Body of pancreas (tissue), 4 donors: Measurements from ENCODE around the gene LMO7.

Source experiments
- POLR2A ChIP-seq, 3 donors: fragments of 450-650 bp; IDR thresholded peaks; one replicate each; pipeline ENCODE4 v1.6.1; 2016; ENCODE audit warnings: antibody characterized with exemption in 3 of 3, mild to moderate bottlenecking in 2 of 3
- TF ChIP-seq, protein P1 (sequence below), 7 experiments: fragments of 450-650 bp in 4 of 7; fragments of 200-600 bp in 3 of 7; sonication (generic) in 3 of 7; IDR thresholded peaks; one replicate each; pipeline ENCODE4 v1.5.1; 2016 to 2019; ENCODE audit warnings: antibody characterized with exemption in 7 of 7

DNA sequence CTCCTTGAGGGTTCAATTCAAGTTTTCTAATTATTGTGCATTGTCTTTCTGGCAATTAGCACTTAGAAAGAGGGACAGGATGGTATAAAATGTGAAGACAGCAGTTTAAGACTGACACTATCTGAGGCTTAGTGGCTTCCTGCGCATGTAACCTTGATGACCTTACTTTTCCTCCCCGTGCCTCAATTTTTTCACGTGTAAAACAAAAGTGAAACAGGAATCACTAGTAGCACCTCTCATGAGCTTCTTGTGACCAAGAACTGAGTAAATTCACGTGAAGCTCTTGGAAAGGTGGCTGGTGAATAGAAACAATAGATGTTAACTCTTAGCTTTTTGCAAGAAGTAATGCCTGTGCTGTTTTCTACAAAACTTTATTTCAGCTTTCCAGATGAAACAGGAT, 233.9 kb downstream of the LMO7 start:
- TF ChIP-seq, protein P1, sequence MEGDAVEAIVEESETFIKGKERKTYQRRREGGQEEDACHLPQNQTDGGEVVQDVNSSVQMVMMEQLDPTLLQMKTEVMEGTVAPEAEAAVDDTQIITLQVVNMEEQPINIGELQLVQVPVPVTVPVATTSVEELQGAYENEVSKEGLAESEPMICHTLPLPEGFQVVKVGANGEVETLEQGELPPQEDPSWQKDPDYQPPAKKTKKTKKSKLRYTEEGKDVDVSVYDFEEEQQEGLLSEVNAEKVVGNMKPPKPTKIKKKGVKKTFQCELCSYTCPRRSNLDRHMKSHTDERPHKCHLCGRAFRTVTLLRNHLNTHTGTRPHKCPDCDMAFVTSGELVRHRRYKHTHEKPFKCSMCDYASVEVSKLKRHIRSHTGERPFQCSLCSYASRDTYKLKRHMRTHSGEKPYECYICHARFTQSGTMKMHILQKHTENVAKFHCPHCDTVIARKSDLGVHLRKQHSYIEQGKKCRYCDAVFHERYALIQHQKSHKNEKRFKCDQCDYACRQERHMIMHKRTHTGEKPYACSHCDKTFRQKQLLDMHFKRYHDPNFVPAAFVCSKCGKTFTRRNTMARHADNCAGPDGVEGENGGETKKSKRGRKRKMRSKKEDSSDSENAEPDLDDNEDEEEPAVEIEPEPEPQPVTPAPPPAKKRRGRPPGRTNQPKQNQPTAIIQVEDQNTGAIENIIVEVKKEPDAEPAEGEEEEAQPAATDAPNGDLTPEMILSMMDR (IDR thresholded peaks at IDR 0.05): no peak
- no peak for TF ChIP-seq POLR2A (IDR thresholded peaks at IDR 0.05)
